Retinal pigment epithelial cell (primary cell): ENCODE measurements around the gene WIPF3.
"Not testable (repeated sequence)": the region's sequence is repeated elsewhere in the genome, so short reads cannot be mapped to it uniquely, and the experiment has no call there.

Experiments
- DNase-seq: peaks from one replicate; pipeline ENCODE4 v3.0.0-alpha.2; 2010; ENCODE audit warnings: low read depth
- H3K4me3 ChIP-seq: 2 replicates; pipeline ENCODE4 v1.5.1; 2011; ENCODE audit warnings: mild to moderate bottlenecking, low read length, control low read depth, moderate library complexity
- CTCF ChIP-seq: conservative IDR thresholded peaks from 2 replicates; pipeline ENCODE4 v1.5.1; 2011; ENCODE audit warnings: low read depth, low read length, control low read depth, inconsistent platforms

Gene WIPF3

DNA sequence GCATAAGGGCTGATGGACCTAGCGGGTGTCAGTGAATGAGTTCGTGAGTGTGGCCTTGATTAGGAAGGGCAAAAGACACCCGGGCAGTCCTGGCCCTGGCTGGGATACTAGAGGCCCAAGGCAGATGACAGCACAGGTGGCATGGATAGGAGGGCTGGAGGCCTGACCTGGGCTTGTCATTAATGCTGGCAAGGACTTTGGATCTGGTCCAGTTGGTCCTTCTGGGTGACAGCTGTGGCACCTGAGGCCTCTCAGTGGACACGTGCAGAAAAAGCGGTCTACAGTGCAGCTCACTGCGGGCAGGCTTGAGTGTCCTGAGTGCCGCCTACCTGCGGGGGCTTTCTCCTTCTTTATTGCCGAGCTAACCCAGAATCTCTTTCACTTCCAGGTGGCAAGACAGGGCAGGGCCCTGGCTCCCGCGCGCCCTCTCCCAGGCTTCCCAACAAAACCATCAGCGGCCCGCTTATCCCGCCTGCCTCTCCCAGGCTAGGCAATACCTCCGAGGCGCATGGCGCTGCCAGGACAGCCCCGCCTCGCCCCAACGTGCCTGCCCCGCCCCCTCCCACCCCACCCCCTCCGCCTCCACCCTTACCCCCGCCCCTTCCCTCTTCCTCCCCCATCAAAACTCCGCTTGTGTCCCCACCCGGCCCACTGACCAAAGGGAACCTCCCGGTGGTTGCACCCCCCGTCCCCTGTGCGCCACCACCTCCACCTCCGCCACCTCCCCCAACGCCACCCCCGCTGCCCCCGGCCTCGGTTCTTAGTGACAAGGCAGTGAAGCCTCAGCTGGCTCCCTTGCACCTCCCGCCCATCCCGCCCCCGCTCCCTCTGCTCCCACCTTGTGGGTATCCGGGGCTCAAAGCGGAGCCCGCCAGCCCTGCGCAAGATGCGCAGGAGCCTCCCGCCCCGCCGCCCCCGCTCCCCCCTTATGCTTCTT, 77.4 kb downstream of the WIPF3 start:
- no peak for DNase-seq
- no peak for TF ChIP-seq CTCF
- peak overlapping the region; percentile 40 for H3K4me3 ChIP-seq

DNA sequence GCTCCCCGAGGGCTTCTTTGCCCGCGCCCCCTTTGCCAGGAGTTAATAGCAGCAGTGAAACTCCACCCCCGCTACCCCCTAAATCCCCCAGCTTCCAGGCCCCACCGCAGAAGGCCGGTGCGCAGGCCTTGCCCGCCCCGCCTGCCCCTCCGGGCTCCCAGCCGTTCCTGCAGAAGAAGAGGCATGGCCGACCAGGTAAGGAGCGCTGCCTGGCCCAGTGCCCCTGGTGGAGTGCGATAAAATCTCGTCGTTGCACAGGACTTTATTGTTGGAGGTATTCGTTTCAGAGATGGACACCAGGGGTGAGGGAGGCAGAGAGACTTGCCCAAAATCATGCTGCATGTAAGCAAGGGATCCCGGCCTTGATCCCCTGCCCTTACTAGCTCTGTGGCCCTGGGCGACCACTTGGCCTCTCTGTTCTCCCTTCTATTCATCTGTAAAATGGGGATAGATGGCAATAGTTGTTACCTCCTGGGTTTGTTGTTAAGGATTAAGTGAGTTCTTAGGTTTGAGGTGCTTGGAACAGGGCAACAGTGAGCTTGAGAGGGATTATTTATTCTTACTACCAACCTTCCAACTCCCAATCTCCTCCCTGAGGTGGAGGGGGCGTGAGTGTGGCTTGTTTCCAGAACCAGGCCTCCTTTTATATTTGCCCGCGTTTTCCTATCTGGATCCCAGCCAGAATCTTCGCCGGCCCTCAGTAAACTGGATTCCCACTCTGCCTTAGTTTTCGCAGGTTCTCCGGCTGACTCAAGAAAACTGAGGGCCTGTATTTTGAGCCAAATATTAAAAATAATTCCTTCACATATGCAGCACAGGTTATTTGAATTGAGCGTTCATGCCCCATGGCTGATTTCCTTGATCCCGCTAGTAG, 78.3 kb downstream of the WIPF3 start:
- no peak for DNase-seq
- H3K4me3 ChIP-seq = peak overlapping the region; percentile 40

GRCh38 chr7:29885626-29886025, 79.3 kb downstream of the WIPF3 start:
- no peak for DNase-seq
- H3K4me3 ChIP-seq = no peak overlapping the region
- TF ChIP-seq CTCF = no peak

More for the DNA sequence above, 78.3 kb downstream of the WIPF3 start:
- TF ChIP-seq CTCF = no peak

- no peak overlapping the region for H3K4me3 ChIP-seq
- TF ChIP-seq CTCF = no peak
- DNase-seq = no peak
These were observed 80.5 kb downstream of the WIPF3 start for GRCh38 chr7:29886827-29887226.

DNA sequence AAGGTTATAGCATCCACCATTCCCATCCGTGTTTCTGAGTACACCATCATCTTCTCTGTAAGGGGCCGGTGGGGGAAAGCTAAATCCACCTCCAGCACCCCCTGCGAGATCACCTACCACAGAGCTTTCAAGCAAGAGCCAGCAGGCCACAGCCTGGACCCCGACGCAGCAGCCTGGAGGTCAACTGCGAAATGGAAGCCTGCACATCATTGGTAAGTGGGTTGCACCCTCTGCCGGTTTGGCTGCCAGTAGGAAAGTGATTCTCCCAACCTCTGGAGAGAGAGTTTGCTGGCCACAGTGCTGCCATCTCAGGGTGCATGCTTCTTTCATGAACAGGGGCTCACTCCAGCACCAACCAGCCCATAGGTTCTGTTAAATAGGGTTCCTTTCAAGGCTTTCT, 81.7 kb downstream of the WIPF3 start:
- H3K4me3 ChIP-seq = no peak overlapping the region
- no peak for TF ChIP-seq CTCF
- no peak for DNase-seq

DNA sequence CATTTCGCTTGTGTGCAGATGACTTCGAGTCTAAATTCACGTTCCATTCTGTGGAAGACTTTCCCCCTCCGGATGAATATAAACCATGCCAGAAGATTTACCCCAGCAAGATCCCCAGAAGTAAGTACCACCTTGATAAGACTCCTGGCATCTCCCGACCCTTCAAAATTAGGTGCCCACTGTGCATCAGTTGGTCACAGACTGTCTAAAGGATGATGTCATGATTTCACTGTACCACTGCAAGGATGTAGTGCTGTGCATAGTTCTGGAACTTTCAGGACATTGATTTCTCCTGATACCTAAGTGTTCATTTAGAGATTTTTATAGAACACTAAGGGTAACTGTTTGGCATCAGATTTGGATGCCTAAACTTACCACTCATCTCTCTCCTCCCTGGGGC, 83.0 kb downstream of the WIPF3 start:
- DNase-seq = no peak
- no peak for TF ChIP-seq CTCF
- no peak overlapping the region for H3K4me3 ChIP-seq

- H3K4me3 ChIP-seq = no peak overlapping the region
- no peak for DNase-seq
- no peak for TF ChIP-seq CTCF
These were observed 83.9 kb downstream of the WIPF3 start for GRCh38 chr7:29890251-29890650.

DNA sequence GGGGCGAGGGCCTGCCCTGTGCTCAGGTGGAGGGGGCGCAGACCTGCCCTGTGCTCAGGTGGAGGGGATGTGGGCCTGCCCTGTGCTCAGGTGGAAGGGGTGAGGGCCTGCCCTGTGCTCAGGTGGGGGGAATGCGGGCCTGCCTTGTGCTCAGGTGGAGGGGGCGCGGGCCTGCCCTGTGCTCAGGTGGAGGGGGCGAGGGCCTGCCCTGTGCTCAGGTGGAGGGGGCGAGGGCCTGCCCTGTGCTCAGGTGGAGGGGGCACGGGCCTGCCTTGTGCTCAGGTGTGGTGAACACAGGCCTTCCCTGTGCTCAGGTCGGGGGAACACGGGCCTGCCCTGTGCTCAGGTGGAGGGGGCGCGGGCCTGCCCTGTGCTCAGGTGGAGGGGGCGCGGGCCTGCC, 84.5 kb downstream of the WIPF3 start:
- not testable (repeated sequence) for H3K4me3 ChIP-seq, DNase-seq
